Sciatic nerve (tissue), 2 donors: ENCODE results near the gene ANXA4. TPM values are rescaled to one million over a fixed set of nuclear protein-coding genes. Genes with fewer than 3 reads are reported as not detected.
A peak's percentile ranks its signal among the peaks of the same experiment; 100 is the strongest.
"Not testable (repeated sequence)": the region's sequence is repeated elsewhere in the genome, so short reads cannot be mapped to it uniquely, and the experiment has no call there.

Experiments used
- ATAC-seq: fragments of 200-7000 bp; cut with Tn5 transposase; one replicate; pipeline ENCODE4 v1.9.1; 2020; ENCODE audit warnings: mild to moderate bottlenecking, moderate library complexity
- DNase-seq: peaks from one replicate; pipeline ENCODE4 v3.0.0-alpha.2; 2020; ENCODE audit warnings: low spot score
- intact Hi-C: fragments of 100-400 bp; cut with DNase I; formaldehyde crosslinking; loops from one replicate; pipeline ENCODE4 v1.14.2; 2022
- total RNA-seq: library from RNA; stranded (reverse); fragmentation: NEBNext Ultra II Directional; extraction: Animal tissue kit (Norgen Biotek cat#: 25700); gene quantifications from one replicate; pipeline ENCODE4 v1.2.1, GENCODE V29; 2021
- donor health status: DM: no; HTN: no; CAD: no.
- donor health status: DM: no; HTN: no; CAD: no.

The ANXA4 gene
- total RNA-seq, 1 donor from 2014 or later = 117 TPM

DNA sequence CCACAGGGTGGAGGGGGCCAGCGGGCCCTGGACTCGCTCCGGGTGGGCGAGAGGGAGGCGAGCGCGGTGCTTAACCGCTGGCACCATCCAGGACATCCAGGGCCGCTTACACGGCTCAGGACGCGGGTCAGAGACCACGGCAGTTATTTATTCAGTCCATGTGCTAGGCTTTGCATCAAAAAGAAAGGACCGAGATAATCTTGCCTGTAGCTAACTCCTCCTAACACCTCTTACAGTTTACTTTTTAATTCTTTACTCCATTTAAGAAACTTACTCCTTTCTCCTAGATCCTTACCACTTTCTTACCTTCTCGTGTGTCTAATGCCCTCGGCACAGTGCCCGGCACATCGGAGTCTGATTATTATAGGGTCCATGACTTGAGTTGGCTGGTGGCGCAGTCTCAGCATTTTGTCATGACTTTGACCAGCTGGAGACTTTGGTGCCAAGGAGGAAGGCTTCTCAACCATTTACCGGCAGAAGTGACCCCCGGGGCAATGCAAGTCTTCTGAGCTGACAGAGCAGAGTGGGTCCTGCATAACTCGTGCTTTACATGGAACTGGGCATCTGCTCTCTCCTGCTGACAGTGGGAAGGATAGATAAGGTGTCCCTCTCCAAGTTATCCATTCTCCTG is 503 bp downstream of the ANXA4 start:
- ATAC-seq (no peak), DNase-seq (no peak)
- intact Hi-C loops = no loop called here

DNA sequence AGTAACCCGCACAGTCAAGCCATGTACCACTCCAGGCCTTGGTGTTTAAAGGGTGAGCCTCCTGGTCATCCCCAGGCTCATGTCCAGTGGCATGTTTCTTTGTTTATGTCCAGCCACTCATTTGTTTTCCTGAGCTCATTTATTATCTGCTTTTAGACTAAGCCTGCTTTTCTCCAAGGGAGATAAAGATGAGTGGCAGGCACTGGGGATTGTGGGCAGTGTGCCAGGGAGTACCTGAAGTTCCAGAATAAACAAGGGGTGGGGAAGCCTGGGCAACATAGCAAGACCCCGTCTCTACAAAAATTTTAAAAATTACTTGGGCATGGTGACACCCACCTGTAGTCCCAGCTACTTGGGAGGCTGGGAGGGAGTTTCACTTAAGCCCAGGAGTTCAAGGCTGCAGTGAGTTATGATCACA is 1.9 kb downstream of the ANXA4 start:
- no peak for ATAC-seq
- intact Hi-C loops = no loop called here
- DNase-seq = no peak

DNA sequence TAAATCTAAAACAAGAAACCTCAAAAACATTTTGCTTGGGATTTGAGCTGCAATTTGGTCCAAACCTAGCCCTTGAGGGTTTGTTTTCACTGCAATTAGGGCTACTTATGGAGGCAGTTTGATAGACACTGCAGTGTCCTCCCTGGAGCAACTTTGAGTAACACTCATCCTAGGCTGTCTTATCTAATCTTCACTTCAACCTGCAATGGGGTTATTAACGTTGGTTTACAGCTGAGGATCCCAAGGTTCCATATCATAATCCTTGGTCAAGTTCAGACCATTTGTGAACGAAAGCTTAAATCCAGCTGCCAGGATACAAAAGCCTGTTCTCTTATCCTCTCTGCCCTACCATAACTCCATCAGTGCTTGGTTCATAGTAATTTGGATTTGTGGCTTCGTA is 2.5 kb downstream of the ANXA4 start:
- ATAC-seq (no peak), DNase-seq (no peak)
- intact Hi-C loops = no loop called here

- ATAC-seq = no peak
- no peak for DNase-seq
- intact Hi-C loops = no loop called here
Measured at GRCh38 chr2:69745035-69745434, 3.1 kb downstream of the ANXA4 start.

- no peak for ATAC-seq
- no peak for DNase-seq
- intact Hi-C loops = no loop called here
Measured at GRCh38 chr2:69750246-69750645, 8.3 kb downstream of the ANXA4 start.

DNA sequence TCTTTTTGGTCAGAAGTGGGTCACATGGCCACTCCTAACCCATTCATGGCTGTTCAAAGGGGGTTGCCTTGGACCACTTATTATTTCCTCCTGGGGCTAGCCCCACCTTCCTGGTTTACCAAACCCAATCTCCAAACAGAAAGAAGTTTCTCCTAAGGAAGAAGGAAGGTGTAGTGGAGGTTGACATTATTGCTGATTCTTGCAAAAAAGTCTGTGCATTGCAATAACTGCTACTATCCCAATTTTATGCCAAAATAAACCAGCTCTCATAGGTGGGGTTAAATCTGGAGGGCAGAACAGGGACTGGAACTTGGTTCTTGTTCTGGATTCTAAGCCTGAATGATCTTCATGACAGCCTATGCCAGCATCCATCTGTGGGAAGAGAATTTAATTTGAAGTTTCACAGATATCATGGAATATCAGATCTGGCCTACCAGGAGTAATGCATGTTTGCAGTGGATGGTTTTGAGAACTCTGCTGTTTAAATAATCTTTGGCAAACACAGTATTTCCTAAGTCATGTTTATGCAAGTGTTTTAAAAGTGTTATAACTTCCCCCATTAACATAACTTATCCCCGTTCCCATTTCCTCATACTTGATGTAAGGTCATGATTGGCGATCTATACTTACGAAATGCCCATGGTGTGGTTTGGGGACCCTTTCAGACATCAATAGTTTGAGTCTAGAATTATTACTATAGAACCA is 11.9 kb downstream of the ANXA4 start:
- no peak for DNase-seq
- no peak for ATAC-seq
- intact Hi-C loops = no loop called here

GRCh38 chr2:69754633-69755032 is 12.7 kb downstream of the ANXA4 start:
- intact Hi-C loops = no loop called here
- DNase-seq = no peak
- no peak for ATAC-seq

- intact Hi-C loops = no loop called here
Measured at GRCh38 chr2:69755862-69756467, 14.0 kb downstream of the ANXA4 start.

DNA sequence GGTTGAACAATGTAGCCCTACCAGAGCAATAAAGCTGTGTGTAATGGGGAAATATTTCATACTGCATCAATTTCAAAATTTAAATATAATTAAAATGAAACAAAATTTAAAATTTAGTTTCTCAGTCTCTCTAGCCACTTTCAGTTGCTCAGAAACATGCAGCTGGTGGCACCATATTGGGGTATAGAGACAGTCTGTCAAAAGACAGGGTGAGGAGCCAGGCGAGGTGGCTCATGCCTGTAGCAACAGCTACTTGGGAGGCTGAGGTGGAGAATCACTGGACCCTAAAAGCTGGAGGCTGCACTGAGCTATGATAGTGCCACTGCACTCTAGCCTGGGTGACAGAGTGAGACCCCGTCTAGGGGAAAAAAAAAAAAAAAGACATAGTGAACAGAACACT is 20.1 kb downstream of the ANXA4 start:
- no peak for DNase-seq
- intact Hi-C loops = no loop called here
- peak; percentile 11 for ATAC-seq

More at GRCh38 chr2:69755862-69756467, 14.0 kb downstream of the ANXA4 start:
- ATAC-seq = peak; percentile 75
- DNase-seq = no peak

DNA sequence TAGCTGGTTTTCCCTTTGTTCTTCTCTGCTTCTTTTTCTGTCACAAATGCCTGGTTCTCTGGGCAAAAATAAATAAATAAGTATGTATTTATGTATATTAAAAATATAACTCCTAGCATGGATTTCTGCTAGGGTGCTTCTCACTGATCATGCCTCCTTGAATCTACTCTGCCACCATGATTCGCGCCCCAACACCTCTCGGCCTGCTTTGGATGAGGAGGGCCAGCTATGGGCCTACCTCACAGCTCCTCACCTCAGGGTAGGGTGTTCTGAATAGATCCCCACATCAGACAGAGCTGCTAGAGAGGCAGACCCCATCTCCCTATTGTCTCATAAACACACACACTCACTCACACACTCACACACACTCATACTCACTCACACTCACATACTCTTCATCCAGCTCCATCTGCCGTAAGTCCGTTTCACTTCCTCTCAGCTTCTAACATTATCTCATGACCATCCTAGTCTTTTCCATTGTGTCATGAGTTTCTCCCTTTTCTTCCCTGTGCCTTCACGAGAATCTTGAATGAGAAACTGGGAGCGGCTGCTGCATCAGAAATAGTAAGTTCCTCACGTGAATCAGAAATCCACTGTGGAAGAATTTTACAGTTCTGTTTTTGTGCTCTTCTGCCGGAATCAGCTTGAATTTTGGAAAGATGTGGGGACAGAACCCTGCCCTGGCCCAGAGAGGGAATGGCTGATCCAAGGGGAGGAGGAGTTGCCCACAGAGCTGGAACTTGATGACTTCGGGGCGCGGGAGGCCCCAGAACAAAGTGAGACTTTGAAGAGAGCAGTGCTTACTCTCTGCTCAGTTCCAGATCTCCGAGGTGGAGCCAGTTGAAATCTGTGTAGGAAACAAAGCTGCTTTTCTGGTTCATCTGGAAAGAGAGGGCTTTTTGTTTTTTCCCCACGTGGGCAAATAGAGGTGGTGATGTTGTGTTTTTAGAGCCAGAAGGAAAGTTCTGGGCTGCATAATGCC is 20.9 kb downstream of the ANXA4 start:
- intact Hi-C loops = no loop called here
- ATAC-seq (peak; percentile 91), DNase-seq (peak; percentile 68)

- DNase-seq, ATAC-seq, intact Hi-C loops: not testable (repeated sequence)
Measured at GRCh38 chr2:69763831-69764230, 21.9 kb downstream of the ANXA4 start.

DNA sequence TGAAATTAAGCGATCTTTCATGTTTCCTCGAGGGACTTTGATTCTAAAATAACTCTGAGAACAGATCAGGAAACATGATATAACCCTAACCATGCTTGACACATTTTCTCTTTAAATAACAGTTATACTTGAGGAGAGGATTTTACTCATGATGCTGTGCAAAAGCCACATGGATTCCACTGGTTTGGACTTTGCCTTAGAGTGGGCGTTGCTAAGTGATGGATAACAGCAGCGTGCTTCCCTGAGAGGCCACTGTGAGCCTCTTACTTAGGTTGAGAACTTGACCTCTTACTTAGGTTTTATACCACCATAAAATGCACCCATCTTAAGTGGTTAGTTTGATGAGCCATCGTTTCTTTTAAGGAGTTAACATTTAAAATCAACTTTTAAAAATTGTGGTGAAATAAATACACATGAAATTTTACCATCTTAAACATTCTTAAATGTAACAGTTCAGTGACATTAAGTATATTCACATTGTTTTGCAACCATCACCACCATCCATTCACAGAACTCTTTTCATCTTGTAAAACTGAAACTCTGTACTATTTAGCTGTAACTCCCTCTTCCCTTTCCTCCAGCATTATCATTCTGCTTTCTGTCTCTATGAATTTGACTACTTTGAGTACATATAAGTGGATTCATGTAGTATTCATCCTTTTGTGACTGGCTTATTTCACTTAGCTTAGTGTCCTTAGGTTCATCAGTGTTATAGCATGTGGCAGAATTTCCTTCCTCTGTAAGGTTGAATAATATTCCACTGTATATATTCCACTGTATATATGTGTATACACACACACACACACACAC is 22.6 kb downstream of the ANXA4 start:
- DNase-seq (no peak), ATAC-seq (no peak)
- intact Hi-C loops = no loop called here

DNA sequence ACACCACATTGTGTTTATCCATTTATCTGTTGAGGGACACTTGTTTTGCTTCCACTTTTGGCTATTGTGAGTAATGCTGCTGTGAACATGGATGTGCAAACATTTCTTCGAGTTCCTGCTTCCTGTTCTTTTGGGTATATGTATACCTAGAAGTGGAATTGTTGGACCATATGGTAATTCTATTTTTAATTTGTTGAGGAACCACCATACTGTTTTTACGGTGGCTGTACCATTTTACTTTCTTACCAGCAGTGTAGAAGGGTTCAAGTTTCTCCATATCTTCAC is 23.1 kb downstream of the ANXA4 start:
- intact Hi-C loops = no loop called here
- DNase-seq (no peak), ATAC-seq (no peak)

GRCh38 chr2:69766014-69766413 is 24.1 kb downstream of the ANXA4 start:
- intact Hi-C loops = no loop called here
- ATAC-seq = no peak
- DNase-seq = no peak

- intact Hi-C loops = no loop called here
- DNase-seq = no peak
- ATAC-seq = peak; percentile 31
Measured at GRCh38 chr2:69767034-69767433, 25.1 kb downstream of the ANXA4 start.

GRCh38 chr2:69768235-69768634 is 26.3 kb downstream of the ANXA4 start:
- DNase-seq = no peak
- ATAC-seq = no peak
- intact Hi-C loops = no loop called here

GRCh38 chr2:69768789-69769188 is 26.9 kb downstream of the ANXA4 start:
- ATAC-seq (no peak), DNase-seq (no peak)
- intact Hi-C loops = no loop called here

GRCh38 chr2:69769272-69769671 is 27.3 kb downstream of the ANXA4 start:
- DNase-seq (no peak), ATAC-seq (no peak)
- intact Hi-C loops = no loop called here

DNA sequence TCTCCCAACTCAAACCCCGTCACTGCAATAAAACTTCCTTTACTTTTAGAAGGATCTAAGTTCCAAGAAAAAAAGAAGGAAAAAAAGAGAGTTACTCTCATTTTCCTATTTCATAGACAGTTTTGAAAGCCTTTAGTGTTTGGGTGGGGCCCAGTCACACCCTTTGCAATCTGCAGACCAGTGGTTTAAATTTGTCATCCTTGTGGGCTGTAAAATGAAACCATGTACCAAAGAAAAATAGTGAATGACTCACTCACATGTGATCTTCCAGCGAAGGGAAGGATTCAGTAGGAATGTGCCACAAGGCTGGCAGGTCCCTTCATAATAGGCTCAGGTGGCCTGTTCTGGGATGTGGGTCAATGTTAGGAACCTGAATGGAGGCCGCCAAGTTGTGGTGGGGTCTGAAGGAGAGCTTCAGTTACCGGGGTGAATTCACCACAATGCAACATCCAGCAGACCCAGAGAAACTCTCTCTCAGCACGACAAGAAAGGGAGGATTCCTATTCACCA is 28.3 kb downstream of the ANXA4 start:
- intact Hi-C loops = no loop called here
- no peak for DNase-seq
- ATAC-seq = peak; percentile 82
